ENCODE results near the gene SLC8A1.

The SLC8A1 gene

GRCh38 chr2:40466332-40466906 is 14.5 kb upstream of the SLC8A1 start:
- in situ Hi-C loops (cut with MboI; ENCODE audit: low pct_unique_long_range_greater_than_20kb, low sequenced_read_pairs): no loop called here
- DNase-seq: no peak

GRCh38 chr2:40463112-40463511 is 11.2 kb upstream of the SLC8A1 start:
- no peak for DNase-seq
- in situ Hi-C loops (cut with MboI; ENCODE audit: low pct_unique_long_range_greater_than_20kb, low sequenced_read_pairs): no loop called here

GRCh38 chr2:40458271-40458794 is 6.4 kb upstream of the SLC8A1 start:
- in situ Hi-C loops (cut with MboI; ENCODE audit: low pct_unique_long_range_greater_than_20kb, low sequenced_read_pairs): no loop called here
- no peak for DNase-seq

GRCh38 chr2:40457837-40458236 is 5.9 kb upstream of the SLC8A1 start:
- no peak for DNase-seq
- in situ Hi-C loops (cut with MboI; ENCODE audit: low pct_unique_long_range_greater_than_20kb, low sequenced_read_pairs): no loop called here

GRCh38 chr2:40457366-40457765 is 5.5 kb upstream of the SLC8A1 start:
- no peak for DNase-seq
- in situ Hi-C loops (cut with MboI; ENCODE audit: low pct_unique_long_range_greater_than_20kb, low sequenced_read_pairs): no loop called here

GRCh38 chr2:40456926-40457325 is 5.0 kb upstream of the SLC8A1 start:
- no peak for DNase-seq
- in situ Hi-C loops (cut with MboI; ENCODE audit: low pct_unique_long_range_greater_than_20kb, low sequenced_read_pairs): no loop called here

GRCh38 chr2:40455661-40456060 is 3.8 kb upstream of the SLC8A1 start:
- in situ Hi-C loops (cut with MboI; ENCODE audit: low pct_unique_long_range_greater_than_20kb, low sequenced_read_pairs): no loop called here

GRCh38 chr2:40454321-40454720 is 2.4 kb upstream of the SLC8A1 start:
- in situ Hi-C loops (cut with MboI; ENCODE audit: low pct_unique_long_range_greater_than_20kb, low sequenced_read_pairs): no loop called here

More at GRCh38 chr2:40455661-40456060, 3.8 kb upstream of the SLC8A1 start:
- peak; percentile 29 for DNase-seq

GRCh38 chr2:40452786-40453185 is 896 bp upstream of the SLC8A1 start:
- in situ Hi-C loops (cut with MboI; ENCODE audit: low pct_unique_long_range_greater_than_20kb, low sequenced_read_pairs): no loop called here
- DNase-seq: no peak

More at GRCh38 chr2:40454321-40454720, 2.4 kb upstream of the SLC8A1 start:
- DNase-seq: no peak

GRCh38 chr2:40450796-40451430 is 977 bp downstream of the SLC8A1 start:
- DNase-seq: peak; percentile 19
- in situ Hi-C loops (cut with MboI; ENCODE audit: low pct_unique_long_range_greater_than_20kb, low sequenced_read_pairs): no loop called here

- in situ Hi-C loops (cut with MboI; ENCODE audit: low pct_unique_long_range_greater_than_20kb, low sequenced_read_pairs): no loop called here
- DNase-seq: peak; percentile 63
Measured at GRCh38 chr2:40450066-40450795, 1.7 kb downstream of the SLC8A1 start.

- DNase-seq: peak; percentile 41
- in situ Hi-C loops (cut with MboI; ENCODE audit: low pct_unique_long_range_greater_than_20kb, low sequenced_read_pairs): no loop called here
Measured at GRCh38 chr2:40448476-40449079, 3.3 kb downstream of the SLC8A1 start.

- no peak for DNase-seq
- in situ Hi-C loops (cut with MboI; ENCODE audit: low pct_unique_long_range_greater_than_20kb, low sequenced_read_pairs): no loop called here
Measured at GRCh38 chr2:40445467-40445866, 6.4 kb downstream of the SLC8A1 start.

GRCh38 chr2:40440835-40441234 is 11.1 kb downstream of the SLC8A1 start:
- peak; percentile 82 for DNase-seq
- in situ Hi-C loops (cut with MboI; ENCODE audit: low pct_unique_long_range_greater_than_20kb, low sequenced_read_pairs): no loop called here

- no peak for DNase-seq
- in situ Hi-C loops (cut with MboI; ENCODE audit: low pct_unique_long_range_greater_than_20kb, low sequenced_read_pairs): no loop called here
Measured at GRCh38 chr2:40439473-40439872, 12.4 kb downstream of the SLC8A1 start.

- DNase-seq: no peak
- in situ Hi-C loops (cut with MboI; ENCODE audit: low pct_unique_long_range_greater_than_20kb, low sequenced_read_pairs): no loop called here
Measured at GRCh38 chr2:40436093-40436475, 15.8 kb downstream of the SLC8A1 start.

- in situ Hi-C loops (cut with MboI; ENCODE audit: low pct_unique_long_range_greater_than_20kb, low sequenced_read_pairs): no loop called here
- no peak for DNase-seq
Measured at GRCh38 chr2:40435426-40436092, 16.3 kb downstream of the SLC8A1 start.

GRCh38 chr2:40434731-40435271 is 17.1 kb downstream of the SLC8A1 start:
- no peak for DNase-seq

GRCh38 chr2:40433736-40434135 is 18.2 kb downstream of the SLC8A1 start:
- in situ Hi-C loops (cut with MboI; ENCODE audit: low pct_unique_long_range_greater_than_20kb, low sequenced_read_pairs): no loop called here
- DNase-seq: no peak

More at GRCh38 chr2:40434731-40435271, 17.1 kb downstream of the SLC8A1 start:
- in situ Hi-C loops (cut with MboI; ENCODE audit: low pct_unique_long_range_greater_than_20kb, low sequenced_read_pairs): no loop called here

All from KBM-7 (cell line).